ENCODE measurements around the gene EGFL7.

EGFL7 gene

GRCh38 chr9:136662656-136663581 lies at the start of gene EGFL7:
Gene EGFL7 (plus strand): TSS chr9:136662916. CDS start chr9:136668283, 5,367 bp downstream.
- DNase-seq = no peak

- DNase-seq = no peak
Measured at GRCh38 chr9:136613824-136614371, 48.8 kb upstream of the EGFL7 start.

DNA sequence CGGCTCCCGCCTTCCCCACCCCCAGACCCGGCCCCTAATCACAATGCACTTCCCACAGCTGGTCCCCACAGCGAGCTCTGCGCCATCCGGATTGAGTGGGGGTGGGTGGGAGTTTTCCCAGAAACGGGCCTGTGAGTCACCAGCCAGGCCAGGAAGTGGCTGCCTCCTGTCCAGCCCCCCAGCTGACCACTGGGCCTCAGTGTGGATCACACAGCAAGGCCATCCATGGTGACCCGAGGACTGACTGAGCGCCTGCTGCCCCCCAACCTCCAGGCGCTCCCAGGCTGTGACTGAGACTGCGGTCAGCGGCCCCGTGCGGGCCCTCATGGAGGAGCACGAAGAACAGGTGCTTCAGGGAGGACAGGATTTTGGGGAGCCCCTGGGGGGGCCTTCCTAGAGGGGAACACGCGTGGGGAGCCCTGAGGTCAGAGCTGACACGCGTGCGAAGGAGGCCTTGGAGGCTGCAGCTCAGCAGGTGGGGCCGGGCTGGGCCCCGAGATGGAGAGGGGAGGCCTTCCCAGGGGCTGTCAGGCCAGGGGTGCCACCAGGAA lies 48.3 kb upstream of the EGFL7 start:
- DNase-seq = no peak

- no peak for DNase-seq
Measured at GRCh38 chr9:136614967-136615623, 47.6 kb upstream of the EGFL7 start.

DNA sequence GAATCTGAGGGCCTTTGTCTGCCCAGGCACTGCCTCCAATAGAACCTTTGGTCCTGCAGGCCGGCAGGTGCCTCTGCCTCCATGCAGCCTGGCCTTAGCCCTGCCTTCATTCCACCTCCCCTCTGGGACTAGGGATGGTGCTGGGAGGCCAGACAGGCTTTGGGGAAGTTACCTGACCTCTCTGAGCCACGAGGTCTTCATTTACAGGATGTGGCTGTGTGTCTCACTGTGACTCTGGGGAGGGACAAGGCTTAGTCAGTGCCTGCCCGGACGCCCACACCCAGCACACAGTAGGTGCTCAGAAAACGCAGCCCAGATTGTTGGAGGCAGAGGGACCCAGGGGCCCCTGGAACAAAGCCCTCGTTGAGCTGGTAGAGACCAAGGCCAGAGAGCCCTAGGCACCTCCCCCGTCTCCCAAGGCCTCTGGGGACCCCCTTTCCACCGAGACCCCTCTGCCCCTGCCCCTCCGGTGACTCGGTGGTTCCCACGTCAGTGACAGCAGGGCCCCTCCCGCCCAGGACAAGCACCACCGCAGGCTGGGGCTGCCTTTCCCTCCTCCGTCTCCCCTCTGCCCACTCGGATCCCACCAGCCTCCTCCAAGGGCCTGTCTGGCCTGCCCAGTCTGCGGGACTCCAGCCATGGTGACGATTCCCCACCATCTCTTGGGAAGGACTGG lies 46.9 kb upstream of the EGFL7 start:
- no peak for DNase-seq

DNA sequence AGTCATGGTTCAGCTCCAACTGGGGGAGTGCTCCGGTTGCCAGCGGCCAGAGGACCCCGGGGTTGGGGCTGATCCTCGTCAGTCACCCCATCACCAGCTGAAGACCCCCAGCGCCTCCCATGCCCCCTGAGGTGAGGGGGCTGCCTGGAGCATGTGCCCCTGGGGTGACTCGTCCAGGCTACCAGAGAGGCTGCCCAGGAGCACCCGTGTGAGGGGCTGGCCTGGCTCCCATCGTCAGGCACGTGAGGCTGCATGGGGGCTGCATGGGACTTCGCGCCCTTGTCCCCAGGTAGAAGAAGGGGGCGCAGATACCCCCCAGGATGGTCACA lies 46.4 kb upstream of the EGFL7 start:
- no peak for DNase-seq

GRCh38 chr9:136616948-136617695 lies 45.6 kb upstream of the EGFL7 start:
- no peak for DNase-seq

DNA sequence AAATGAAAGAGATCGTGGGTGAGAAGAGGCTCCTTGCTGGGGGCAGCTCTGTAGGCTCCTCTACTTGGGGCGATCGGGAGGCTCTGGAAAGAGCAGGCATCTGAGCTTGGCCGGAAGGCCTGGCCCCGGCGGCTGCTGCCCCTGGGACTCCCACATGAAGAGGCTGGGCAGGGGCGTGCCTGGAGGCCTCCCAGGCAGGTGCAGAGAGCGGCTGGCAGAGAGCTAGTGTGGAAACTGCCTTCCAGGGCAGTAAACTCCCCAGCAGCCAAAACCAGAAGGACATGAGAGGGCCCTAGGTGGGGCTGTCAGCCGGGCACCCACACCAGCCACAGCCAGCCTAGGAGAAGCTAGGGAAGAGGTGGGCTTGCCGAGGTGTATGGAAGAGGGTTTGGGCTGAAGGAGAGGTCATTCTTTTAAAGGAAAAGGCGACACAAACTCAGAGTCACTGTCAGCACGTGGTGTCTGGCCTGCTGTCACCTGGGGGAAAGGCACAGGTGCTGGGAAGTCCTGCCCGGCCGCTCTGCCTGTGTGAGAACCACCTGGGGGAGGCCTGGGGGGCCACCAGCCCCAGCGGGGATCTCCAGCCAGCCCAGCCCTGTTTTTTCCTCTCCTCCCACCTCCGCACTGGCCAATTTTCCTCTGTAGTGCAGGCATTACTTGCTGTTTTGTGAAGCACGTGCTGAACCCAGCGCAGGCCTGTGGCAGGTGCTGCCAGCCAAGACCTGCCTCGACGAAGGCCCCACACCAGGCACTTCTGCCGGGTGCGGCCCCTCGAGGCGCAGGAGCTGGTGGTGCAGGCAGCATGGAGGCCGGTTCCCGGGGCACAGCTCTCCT lies 44.8 kb upstream of the EGFL7 start:
- DNase-seq = no peak

GRCh38 chr9:136618580-136619547 lies 43.9 kb upstream of the EGFL7 start:
- DNase-seq = no peak

- DNase-seq = no peak
Measured at GRCh38 chr9:136619742-136620440, 42.8 kb upstream of the EGFL7 start.

DNA sequence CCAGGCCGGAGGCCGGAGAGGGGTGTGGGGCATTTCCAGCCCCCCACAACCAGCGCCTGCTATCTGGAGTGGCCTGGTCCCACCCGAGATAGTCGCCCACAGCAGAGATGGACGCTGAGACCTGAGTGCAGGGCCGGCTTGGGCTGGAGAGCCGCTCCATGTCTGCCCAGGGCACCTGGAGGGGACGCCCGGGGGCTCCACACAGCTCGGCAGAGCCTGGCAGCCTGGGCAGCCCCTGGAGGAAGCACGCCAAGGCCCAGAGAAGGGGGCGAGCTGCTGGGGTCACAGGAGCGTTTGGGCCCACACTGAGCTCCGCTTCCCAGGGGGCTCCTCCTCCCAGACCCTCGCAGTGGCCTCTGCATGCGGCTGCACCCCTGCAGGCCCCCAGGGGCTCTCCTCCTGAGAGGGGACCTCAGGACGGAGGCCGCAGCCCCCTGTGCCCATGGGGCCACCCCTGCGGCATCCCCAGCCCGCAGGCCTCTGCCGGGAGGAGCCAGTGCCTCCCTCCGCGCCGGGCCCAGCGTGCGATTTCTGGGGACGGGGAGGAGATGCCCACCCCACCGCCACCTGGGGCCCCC lies 42.2 kb upstream of the EGFL7 start:
- no peak for DNase-seq

DNA sequence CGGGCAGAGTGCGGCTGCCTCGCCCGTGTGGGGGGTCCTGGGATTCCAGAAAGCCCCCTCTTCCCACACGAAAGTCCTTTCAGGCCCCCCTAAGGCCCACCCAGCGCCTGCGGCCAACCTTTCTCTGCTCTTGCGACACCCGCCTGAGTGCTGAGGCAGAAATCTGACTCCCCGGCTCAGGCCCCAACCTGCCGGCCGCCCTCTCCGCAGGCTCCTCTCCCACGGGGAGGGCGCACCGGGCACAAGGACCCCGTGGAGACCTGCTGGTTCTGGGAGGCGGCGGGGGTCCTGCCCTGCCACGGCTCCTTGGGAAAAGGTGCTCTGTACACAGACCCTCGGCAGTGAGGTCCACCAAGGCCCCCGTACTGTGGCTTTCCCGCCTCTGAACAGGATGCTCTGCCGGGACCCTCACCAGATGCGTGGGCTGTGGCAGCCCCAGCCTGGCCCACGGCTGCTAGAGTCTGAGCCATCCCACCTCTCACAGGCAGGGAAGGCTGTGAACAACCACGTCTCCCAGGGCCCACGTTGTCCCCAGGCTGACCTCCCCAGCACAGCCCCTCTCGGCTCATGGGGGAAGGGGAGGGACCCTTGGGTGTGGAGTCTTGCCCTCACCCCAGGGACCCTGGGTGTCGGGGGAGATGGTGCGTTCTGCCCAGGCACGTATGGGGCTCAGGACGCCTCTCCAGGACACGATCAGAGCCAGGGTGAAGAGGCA lies 41.5 kb upstream of the EGFL7 start:
- DNase-seq = no peak

GRCh38 chr9:136621734-136622093 lies 41.0 kb upstream of the EGFL7 start:
- no peak for DNase-seq

- DNase-seq = no peak
Measured at GRCh38 chr9:136622538-136622948, 40.2 kb upstream of the EGFL7 start.

- DNase-seq = no peak
Measured at GRCh38 chr9:136623016-136623841, 39.5 kb upstream of the EGFL7 start.

- no peak for DNase-seq
Measured at GRCh38 chr9:136623842-136624183, 38.9 kb upstream of the EGFL7 start.

DNA sequence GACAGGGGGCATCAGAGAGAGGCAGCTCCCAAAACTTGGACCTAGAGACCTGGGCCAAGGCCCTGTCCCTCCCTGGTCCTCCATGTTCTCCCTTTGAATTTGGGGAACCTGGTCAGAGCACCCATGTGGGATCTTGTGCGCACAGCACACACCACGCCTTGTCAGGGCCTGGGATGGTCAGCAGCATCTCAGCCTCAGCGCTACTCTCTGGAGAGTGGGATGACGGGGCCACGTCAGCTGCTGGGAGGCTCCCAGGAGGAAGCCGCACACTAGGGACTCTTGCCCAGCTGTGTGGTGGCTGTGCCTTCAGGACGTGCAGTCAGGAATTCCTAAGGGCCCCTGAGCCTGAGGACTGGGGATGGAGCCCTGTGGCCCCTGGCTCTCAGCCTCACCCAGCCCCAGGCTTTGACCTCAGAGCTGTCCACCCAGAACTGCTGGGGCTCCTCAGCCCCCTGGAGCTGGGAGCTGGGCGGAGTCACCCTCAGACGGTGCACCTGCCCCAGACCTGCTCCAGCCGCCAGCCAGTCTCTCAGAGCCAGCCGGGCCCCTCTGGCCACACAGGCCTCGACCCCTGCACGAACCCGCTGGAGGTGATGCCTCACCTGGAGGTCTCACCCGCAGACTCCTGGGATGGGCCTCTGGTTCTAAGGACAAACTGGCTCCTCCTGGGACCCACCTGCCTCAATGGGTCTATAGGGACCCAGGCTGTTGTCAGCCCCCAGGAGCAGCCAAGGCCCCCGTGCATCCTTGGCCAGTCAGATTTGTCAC lies 38.3 kb upstream of the EGFL7 start:
- DNase-seq = no peak
